Prostate gland (tissue), 2 donors: ENCODE measurements around the gene DSCAM.

Experiments used
- CTCF ChIP-seq, 4 experiments: fragments of 200-600 bp in 2 of 4; fragments of 450-650 bp in 2 of 4; sonication (generic) in 2 of 4; IDR thresholded peaks; 1 replicate in 3 of 4; 2 replicates in 1 of 4; pipeline ENCODE4 v1.5.1; 2016 to 2019; ENCODE audit warnings: antibody characterized with exemption in 4 of 4, mild to moderate bottlenecking in 2 of 4, moderate library complexity in 2 of 4
- POLR2A ChIP-seq: fragments of 450-650 bp; IDR thresholded peaks from one replicate; pipeline ENCODE4 v1.6.1; 2016; ENCODE audit warnings: antibody characterized with exemption, mild to moderate bottlenecking

DNA sequence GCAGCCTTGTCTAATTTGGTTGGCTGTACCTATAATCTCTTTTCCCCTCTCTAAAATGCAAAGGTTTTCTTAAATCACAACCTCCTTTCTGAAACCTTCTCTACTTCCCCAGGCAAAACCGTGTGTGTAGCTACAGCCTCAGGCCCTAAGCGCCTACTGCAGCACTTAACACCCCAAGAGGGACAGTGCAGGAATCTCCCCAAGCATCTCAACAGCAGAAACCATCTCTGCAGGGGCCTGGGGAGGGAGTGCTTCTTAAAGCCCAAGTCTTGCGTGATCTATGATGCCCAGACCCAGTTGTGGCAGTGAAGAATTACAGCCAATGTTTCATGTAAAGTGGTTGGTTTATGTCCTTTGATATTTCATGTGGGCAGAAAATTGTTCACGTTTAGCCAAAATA, 159.3 kb downstream of the DSCAM start:
- TF ChIP-seq CTCF (IDR thresholded peaks at IDR 0.05) (no peak), POLR2A (no peak)
